HG02938 (cell line): ENCODE results near the gene DMAC1.

Source experiments
- ATAC-seq: cut with Tn5 transposase; IDR thresholded peaks from one replicate; pipeline ENCODE4 v1.9.1; 2021; ENCODE audit warnings: mild to moderate bottlenecking, moderate library complexity; ENCODE audit not compliant: unreplicated experiment

Gene DMAC1

GRCh38 chr9:7799234-7799943 is at the start of gene DMAC1:
DMAC1 (minus strand) TSS chr9:7799778; CDS start chr9:7799734, 44 bp downstream.
- ATAC-seq, result peak; percentile 90

GRCh38 chr9:7849362-7849761 is 49.8 kb upstream of the DMAC1 start:
- no peak for ATAC-seq

- ATAC-seq, result no peak
Measured at GRCh38 chr9:7848498-7848897, 48.9 kb upstream of the DMAC1 start.

GRCh38 chr9:7844242-7844641 is 44.7 kb upstream of the DMAC1 start:
- ATAC-seq, result peak; percentile 71

GRCh38 chr9:7841831-7842230 is 42.3 kb upstream of the DMAC1 start:
- ATAC-seq, result no peak

- ATAC-seq, result no peak
Measured at GRCh38 chr9:7834531-7834930, 35.0 kb upstream of the DMAC1 start.

- ATAC-seq, result no peak
Measured at GRCh38 chr9:7828334-7828733, 28.8 kb upstream of the DMAC1 start.

GRCh38 chr9:7827792-7828191 is 28.2 kb upstream of the DMAC1 start:
- no peak for ATAC-seq

GRCh38 chr9:7827056-7827455 is 27.5 kb upstream of the DMAC1 start:
- ATAC-seq, result no peak

- no peak for ATAC-seq
Measured at GRCh38 chr9:7823651-7824050, 24.1 kb upstream of the DMAC1 start.

- ATAC-seq, result no peak
Measured at GRCh38 chr9:7819984-7820383, 20.4 kb upstream of the DMAC1 start.

GRCh38 chr9:7816021-7816420 is 16.4 kb upstream of the DMAC1 start:
- no peak for ATAC-seq

- ATAC-seq, result no peak
Measured at GRCh38 chr9:7813030-7813429, 13.5 kb upstream of the DMAC1 start.

GRCh38 chr9:7811677-7812076 is 12.1 kb upstream of the DMAC1 start:
- ATAC-seq, result no peak

- no peak for ATAC-seq
Measured at GRCh38 chr9:7802666-7803065, 3.1 kb upstream of the DMAC1 start.

- peak; percentile 21 for ATAC-seq
Measured at GRCh38 chr9:7799944-7800285, 337 bp upstream of the DMAC1 start.

- no peak for ATAC-seq
Measured at GRCh38 chr9:7794196-7794595, 5.4 kb downstream of the DMAC1 start.

GRCh38 chr9:7791394-7791793 is 8.2 kb downstream of the DMAC1 start:
- ATAC-seq, result no peak

- ATAC-seq, result no peak
Measured at GRCh38 chr9:7790819-7791182, 8.8 kb downstream of the DMAC1 start.

- no peak for ATAC-seq
Measured at GRCh38 chr9:7790022-7790818, 9.4 kb downstream of the DMAC1 start.

GRCh38 chr9:7788772-7789171 is 10.8 kb downstream of the DMAC1 start:
- ATAC-seq, result no peak

- no peak for ATAC-seq
Measured at GRCh38 chr9:7785813-7786212, 13.8 kb downstream of the DMAC1 start.

- ATAC-seq, result no peak
Measured at GRCh38 chr9:7784472-7784871, 15.1 kb downstream of the DMAC1 start.
